Tibial artery (tissue), 4 donors: ENCODE results near the gene SMOC2.

Source experiments
- DNase-seq, 2 donors: peaks; one replicate each; pipeline ENCODE4 v3.0.0-alpha.2; 2019
- H3K27ac ChIP-seq, 2 donors: fragments of 200-600 bp; sonication (generic) in 1 of 2; 1 replicate in 1 of 2; 2 replicates in 1 of 2; pipeline ENCODE4 v1.5.1; 2018 to 2019; ENCODE audit warnings: mild to moderate bottlenecking in 1 of 2
- H3K27me3 ChIP-seq, 2 donors: fragments of 200-600 bp; sonication (generic) in 1 of 2; one replicate each; pipeline versions ENCODE4 v1.5.1 to v1.6.0; 2016 to 2019
- H3K36me3 ChIP-seq, 3 donors: fragments of 200-600 bp; sonication (generic) in 2 of 3; one replicate each; pipeline ENCODE4 v1.5.1; 2016 to 2019; ENCODE audit warnings: mild to moderate bottlenecking in 2 of 3
- H3K4me1 ChIP-seq, 4 donors: fragments of 200-600 bp; sonication (generic) in 2 of 4; 1 replicate in 3 of 4; 2 replicates in 1 of 4; pipeline ENCODE4 v1.5.1; 2016 to 2019
- H3K4me3 ChIP-seq, 2 donors: fragments of 200-600 bp; sonication (generic) in 1 of 2; 1 replicate in 1 of 2; 2 replicates in 1 of 2; pipeline ENCODE4 v1.5.1; 2018 to 2019; ENCODE audit warnings: mild to moderate bottlenecking in 2 of 2
- H3K9me3 ChIP-seq, 3 donors: fragments of 200-600 bp; sonication (generic) in 1 of 3; one replicate each; pipeline ENCODE4 v1.5.1; 2016 to 2019
- intact Hi-C: fragments of 100-400 bp; cut with DNase I; formaldehyde crosslinking; loops from one replicate; pipeline ENCODE4 v1.15.0; 2023; ENCODE audit warnings: low total_unique reads
- TF ChIP-seq, protein P1 (sequence below), 2 experiments: fragments of 200-600 bp in 1 of 2; fragments of 450-650 bp in 1 of 2; IDR thresholded peaks; one replicate each; pipeline ENCODE4 v1.5.1; 2017 to 2019; ENCODE audit warnings: antibody characterized with exemption in 2 of 2, mild to moderate bottlenecking in 1 of 2, moderate library complexity in 1 of 2

Gene SMOC2

DNA sequence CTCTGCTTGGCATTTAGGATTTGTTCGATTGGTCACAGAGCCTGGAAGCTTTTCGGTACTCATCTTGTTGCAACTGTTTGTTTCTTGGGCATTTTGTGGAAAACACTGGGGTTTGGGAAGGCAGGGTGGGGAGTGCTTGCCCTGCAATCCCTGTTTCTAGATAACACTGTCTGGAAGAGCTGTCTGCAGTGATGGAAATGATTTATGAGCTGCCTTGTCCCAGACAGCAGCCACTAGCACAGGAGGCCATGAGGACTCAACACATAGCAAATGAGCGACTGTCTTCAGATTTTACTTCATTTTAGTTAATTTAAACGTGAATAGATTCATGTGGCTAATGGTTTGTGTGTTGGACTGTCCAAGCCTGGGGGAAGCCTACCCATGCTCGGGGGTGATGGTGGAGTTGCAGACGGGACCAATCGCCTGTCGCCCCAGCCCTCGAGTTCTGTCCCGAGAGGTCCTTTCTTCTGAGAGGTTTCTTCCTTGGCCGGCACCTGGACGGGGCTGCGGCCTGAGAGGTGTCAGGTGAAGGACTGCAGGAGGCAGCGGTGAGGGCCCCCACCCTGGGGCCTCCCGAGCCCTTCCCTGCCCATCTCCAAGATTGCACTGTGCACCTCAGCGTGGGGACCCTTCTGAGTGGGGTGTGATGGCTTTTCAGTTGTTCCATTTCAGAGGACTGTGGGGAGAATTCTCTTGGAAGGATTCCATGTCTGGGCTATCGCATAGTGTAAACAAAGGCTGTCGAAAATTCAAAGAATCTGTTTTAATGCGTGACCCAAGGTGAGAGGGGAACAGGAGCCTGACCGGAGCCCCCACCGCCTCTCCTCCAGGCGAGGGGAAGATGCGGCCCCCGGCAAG, 55.4 kb downstream of the SMOC2 start:
- H3K27ac ChIP-seq, result no peak overlapping the region
- DNase-seq, result no peak
- TF ChIP-seq, protein P1, sequence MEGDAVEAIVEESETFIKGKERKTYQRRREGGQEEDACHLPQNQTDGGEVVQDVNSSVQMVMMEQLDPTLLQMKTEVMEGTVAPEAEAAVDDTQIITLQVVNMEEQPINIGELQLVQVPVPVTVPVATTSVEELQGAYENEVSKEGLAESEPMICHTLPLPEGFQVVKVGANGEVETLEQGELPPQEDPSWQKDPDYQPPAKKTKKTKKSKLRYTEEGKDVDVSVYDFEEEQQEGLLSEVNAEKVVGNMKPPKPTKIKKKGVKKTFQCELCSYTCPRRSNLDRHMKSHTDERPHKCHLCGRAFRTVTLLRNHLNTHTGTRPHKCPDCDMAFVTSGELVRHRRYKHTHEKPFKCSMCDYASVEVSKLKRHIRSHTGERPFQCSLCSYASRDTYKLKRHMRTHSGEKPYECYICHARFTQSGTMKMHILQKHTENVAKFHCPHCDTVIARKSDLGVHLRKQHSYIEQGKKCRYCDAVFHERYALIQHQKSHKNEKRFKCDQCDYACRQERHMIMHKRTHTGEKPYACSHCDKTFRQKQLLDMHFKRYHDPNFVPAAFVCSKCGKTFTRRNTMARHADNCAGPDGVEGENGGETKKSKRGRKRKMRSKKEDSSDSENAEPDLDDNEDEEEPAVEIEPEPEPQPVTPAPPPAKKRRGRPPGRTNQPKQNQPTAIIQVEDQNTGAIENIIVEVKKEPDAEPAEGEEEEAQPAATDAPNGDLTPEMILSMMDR (IDR thresholded peaks at IDR 0.05), result no peak
- H3K36me3 ChIP-seq, result no peaks in the 10 kb centered on the region
- H3K9me3 ChIP-seq, result no peaks in the 10 kb centered on the region
- H3K4me1 ChIP-seq, result peaks cover 0 to 17% (median 2%) of the 10 kb centered on the region in 4 donors
- H3K4me3 ChIP-seq, result no peak overlapping the region
- intact Hi-C loops, result no loop called here
- H3K27me3 ChIP-seq, result no peaks in the 10 kb centered on the region

DNA sequence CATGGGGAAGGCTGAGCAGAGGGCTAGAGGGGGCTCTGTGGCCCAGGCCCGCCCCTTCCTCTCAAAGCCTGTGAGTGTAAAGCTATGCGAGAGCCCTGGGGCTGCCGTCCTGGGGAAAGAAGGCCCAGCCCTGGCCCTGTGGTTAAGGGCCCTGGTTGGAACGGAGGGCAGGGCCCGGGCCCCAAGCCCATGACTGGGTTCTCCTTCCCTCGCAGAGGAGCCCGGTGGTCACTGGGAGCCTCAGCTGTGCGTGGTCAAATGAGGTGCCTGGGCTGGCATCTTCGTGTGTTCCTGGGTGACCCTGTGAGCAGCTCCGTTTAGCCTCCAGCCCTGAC, 56.0 kb downstream of the SMOC2 start:
- intact Hi-C loops, result no loop called here
- Histone ChIP-seq H3K36me3 (no peaks in the 10 kb centered on the region), H3K4me1 (peaks cover 0 to 17% (median 2%) of the 10 kb centered on the region in 4 donors), H3K4me3 (no peak overlapping the region), H3K9me3 (no peaks in the 10 kb centered on the region), H3K27me3 (no peaks in the 10 kb centered on the region), H3K27ac (no peak overlapping the region)
- TF ChIP-seq, protein P1 (IDR thresholded peaks at IDR 0.05), result no peak
- DNase-seq, result no peak

DNA sequence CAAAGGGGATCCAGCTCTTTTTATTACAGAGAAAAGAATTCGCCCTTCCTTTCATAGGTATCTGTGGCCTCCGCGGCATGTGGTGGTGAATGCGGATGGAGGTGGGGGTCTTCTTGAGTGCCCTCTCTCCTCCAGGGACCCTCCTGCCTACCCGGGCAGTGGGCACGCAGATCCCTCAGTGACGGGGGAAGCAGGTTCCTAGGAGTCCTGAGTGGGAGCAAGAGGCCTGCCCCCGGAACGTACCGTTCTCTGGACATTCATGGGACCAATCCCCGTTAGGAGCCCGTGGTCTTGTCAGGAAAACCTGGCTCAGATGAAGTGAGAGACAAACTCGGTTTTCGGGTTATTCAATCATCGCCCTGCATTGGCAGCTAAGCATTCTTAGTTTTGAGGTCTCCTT, 56.4 kb downstream of the SMOC2 start:
- Histone ChIP-seq H3K4me3 (no peak overlapping the region), H3K36me3 (no peaks in the 10 kb centered on the region), H3K9me3 (no peaks in the 10 kb centered on the region), H3K4me1 (peaks cover 0 to 17% (median 2%) of the 10 kb centered on the region in 4 donors), H3K27ac (no peak overlapping the region), H3K27me3 (no peaks in the 10 kb centered on the region)
- intact Hi-C loops, result no loop called here
- no peak for DNase-seq
- TF ChIP-seq, protein P1 (IDR thresholded peaks at IDR 0.05), result no peak

DNA sequence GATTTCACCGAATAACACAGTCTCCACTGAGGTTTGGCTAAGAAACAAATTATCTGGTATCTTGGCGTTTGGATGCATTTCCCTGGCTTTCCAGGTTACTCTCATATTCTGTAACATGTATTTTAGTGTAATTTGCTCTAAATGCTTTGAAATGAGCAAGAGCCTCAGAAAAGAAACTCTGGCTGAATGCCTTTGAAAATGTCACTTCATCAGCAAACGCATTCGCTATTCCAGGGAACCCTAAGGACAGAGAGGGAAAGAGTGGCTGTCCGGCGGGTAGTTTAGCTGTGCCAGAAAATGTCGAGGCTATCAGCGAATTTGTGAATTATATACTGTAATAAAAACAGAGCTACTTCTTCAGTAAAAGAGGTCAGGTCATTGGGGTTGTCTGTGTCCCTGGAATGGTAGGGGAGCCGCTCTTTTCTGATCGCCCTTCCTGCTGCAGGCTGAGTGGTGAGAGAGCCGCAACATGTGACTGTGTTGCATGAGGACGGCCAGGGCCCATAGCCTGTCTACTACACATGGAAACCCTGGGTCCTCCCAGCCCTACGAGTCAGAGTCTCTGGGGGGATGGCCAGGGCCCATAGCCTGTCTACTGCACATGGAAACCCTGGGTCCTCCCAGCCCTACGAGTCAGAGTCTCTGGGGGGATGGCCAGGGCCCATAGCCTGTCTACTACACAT, 57.3 kb downstream of the SMOC2 start:
- Histone ChIP-seq H3K4me3 (no peak overlapping the region), H3K36me3 (no peaks in the 10 kb centered on the region), H3K27ac (no peak overlapping the region), H3K27me3 (no peaks in the 10 kb centered on the region), H3K9me3 (no peaks in the 10 kb centered on the region), H3K4me1 (peaks cover 0 to 17% (median 2%) of the 10 kb centered on the region in 4 donors)
- TF ChIP-seq, protein P1 (IDR thresholded peaks at IDR 0.05), result no peak
- no peak for DNase-seq
- intact Hi-C loops, result no loop called here

DNA sequence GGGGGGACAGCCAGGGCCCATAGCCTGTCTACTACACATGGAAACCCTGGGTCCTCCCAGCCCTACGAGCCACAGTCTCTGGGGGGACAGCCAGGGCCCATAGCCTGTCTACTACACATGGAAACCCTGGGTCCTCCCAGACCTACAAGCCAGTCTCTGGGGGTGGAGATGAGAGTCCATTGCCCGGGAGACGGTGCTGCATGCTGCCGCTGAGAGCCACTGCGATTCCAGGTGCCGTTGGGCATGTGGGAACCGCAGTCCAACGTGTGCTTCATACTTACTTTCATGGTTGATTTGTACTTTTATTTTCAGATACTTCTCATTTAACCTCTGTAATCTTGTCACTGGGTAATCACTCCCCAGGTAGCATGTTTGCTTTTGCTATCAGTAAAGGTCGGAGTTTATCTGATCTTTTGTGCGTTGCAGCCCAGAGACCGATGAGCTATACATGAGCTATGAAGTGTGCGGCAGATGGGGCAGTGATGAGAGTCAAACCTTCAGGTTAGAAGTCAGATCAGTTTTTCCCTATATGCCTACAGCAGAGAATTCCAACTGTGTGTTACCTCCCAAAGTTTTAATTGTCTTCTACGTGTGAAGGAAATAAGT, 58.2 kb downstream of the SMOC2 start:
- H3K4me3 ChIP-seq, result no peak overlapping the region
- no peak overlapping the region for H3K27ac ChIP-seq
- intact Hi-C loops, result no loop called here
- TF ChIP-seq, protein P1 (IDR thresholded peaks at IDR 0.05), result no peak
- no peaks in the 10 kb centered on the region for H3K9me3 ChIP-seq
- no peak for DNase-seq
- H3K4me1 ChIP-seq, result peaks cover 0 to 13% (median under 1%) of the 10 kb centered on the region in 4 donors
- H3K27me3 ChIP-seq, result no peaks in the 10 kb centered on the region
- no peaks in the 10 kb centered on the region for H3K36me3 ChIP-seq
